Naive thymus-derived CD8-positive, alpha-beta T cell (primary cell): ENCODE measurements around the gene TNKS2. TPM values are rescaled to one million over a fixed set of nuclear protein-coding genes. Genes with fewer than 3 reads are reported as not detected.
A peak's percentile ranks its signal among the peaks of the same experiment; 100 is the strongest.

ENCODE experiments used
- ATAC-seq, 2 donors: fragments of 150-1000 bp; cut with Tn5 transposase in 1 of 2; sonication (Bioruptor Pico), chemical (Tn5 transposase) in 1 of 2; 1 replicate in 1 of 2; 2 replicates in 1 of 2; pipeline ENCODE4 v1.10.0; 2021; ENCODE audit warnings: mild to moderate bottlenecking in 2 of 2, moderate library complexity in 2 of 2
- POLR2A ChIA-PET: fragments of 350-600 bp; sonication (Branson Sonifier 250); formaldehyde crosslinking; loops from one replicate; lab custom pipeline; 2021; ENCODE audit warnings: antibody characterized with exemption; lab: Charles Lee
- DNase-seq, 10 donors: peaks; one replicate each; pipeline versions ENCODE4 v3.0.0 to v3.0.0-alpha.2; 2020 to 2022
- H3K27ac Mint-ChIP-seq, 10 donors: one replicate each; pipeline ENCODE4 v1.8.0; 2020 to 2022; ENCODE audit warnings: mild to moderate bottlenecking in 10 of 10, mixed read lengths in 10 of 10, moderate library complexity in 4 of 10, inconsistent platforms in 1 of 10
- H3K27me3 Mint-ChIP-seq, 5 donors: one replicate each; pipeline ENCODE4 v1.8.0; 2021 to 2022; ENCODE audit warnings: mixed read lengths in 5 of 5
- H3K36me3 Mint-ChIP-seq, 3 donors: one replicate each; pipeline ENCODE4 v1.8.0; 2020 to 2022; ENCODE audit warnings: mixed read lengths in 3 of 3, mild to moderate bottlenecking in 2 of 3, inconsistent platforms in 1 of 3
- H3K4me1 Mint-ChIP-seq, 4 donors: one replicate each; pipeline ENCODE4 v1.8.0; 2021 to 2022; ENCODE audit warnings: mixed read lengths in 4 of 4
- H3K4me3 Mint-ChIP-seq, 10 donors: one replicate each; pipeline ENCODE4 v1.8.0; 2020 to 2022; ENCODE audit warnings: mild to moderate bottlenecking in 10 of 10, mixed read lengths in 10 of 10, moderate library complexity in 6 of 10, inconsistent platforms in 1 of 10
- H3K9me3 Mint-ChIP-seq, 9 donors: one replicate each; pipeline ENCODE4 v1.8.0; 2020 to 2022; ENCODE audit warnings: mixed read lengths in 9 of 9, mild to moderate bottlenecking in 3 of 9, inconsistent platforms in 1 of 9, moderate library complexity in 1 of 9
- polyA plus RNA-seq, 3 donors: library from polyadenylated mRNA; unstranded; fragments of 300-500 nt; fragmentation: Illumina TruSeq; gene quantifications; one replicate each; pipeline ENCODE4 v1.2.3, GENCODE V29; 2021
- total RNA-seq, 8 experiments: library from RNA in 2 of 8; stranded (reverse) in 2 of 8; gene quantifications; one replicate each; pipeline ENCODE4 v1.2.3 and lab custom pipeline; 2021 to 2026

The TNKS2 gene
- total and polyA plus RNA-seq, 5 experiments from 2014 or later, result 15.2 to 57.7 (median 25.4) TPM

DNA sequence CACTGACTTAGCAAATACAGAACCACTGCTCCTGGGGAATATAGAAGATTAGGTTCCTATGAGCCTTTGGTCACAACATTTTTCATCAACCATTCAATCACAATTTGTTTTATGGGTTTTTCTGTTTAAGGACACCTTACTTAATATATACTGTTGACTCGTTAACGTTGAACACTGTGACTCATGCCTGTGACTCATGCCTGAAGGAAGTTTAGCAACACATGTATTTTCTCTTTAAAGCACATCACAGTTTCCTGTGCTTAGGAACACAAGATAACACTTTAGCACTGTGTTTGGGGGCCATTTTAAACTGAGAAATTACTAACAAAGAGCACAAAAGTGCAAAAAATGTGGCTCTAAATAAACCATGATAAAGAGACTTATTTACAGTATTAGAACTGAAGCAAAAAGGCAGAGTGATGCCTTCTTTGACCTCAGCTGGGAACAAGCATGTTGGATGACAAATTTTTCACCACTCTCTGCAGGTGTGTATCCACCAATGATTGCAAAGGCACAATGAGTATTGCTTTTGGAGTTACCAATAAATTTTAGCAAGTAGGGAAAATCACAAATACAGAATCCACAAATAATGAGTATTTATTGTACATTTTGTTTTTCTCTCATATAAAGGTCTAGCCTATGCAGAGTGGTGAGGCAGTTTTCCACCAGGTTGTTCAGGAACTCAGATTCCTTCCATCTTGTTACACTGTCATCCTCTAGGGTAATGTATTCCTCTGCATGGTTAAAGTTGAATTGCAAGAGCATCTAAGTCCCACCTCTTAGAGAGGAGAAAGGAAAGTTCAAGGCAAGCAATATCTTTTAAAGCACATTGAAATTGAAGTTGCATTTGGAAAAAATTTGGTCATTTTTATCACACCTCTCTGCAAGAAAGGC lies 103.8 kb downstream of the TNKS2 start:
- peak in 4 of 10 donors; percentile 19 to 68 (median 38) for DNase-seq
- Mint-ChIP-seq H3K36me3 (peaks cover 0 to 3% (median 0%) of the 10 kb centered on the region in 3 donors), H3K27ac (peak overlapping the region in 6 of 10 donors; percentile 17 to 97 (median 78)), H3K4me1 (peaks cover 5 to 23% (median 19%) of the 10 kb centered on the region in 4 donors), H3K9me3 (no peaks in the 10 kb centered on the region), H3K4me3 (peak overlapping the region in 3 of 10 donors; percentile 5 to 67 (median 35)), H3K27me3 (peaks cover 0 to 9% (median 5%) of the 10 kb centered on the region in 5 donors)
- POLR2A ChIA-PET, result interaction anchor here (0.6 kb wide), 1 partner anchor 11 kb away, joined by 4 read pairs; no protein-coding TSS in a partner anchor
- ATAC-seq, result peak; percentile 99

- ATAC-seq (no peak), DNase-seq (no peak)
- H3K36me3 Mint-ChIP-seq, result peaks cover 0 to 3% (median 0%) of the 10 kb centered on the region in 3 donors
- POLR2A ChIA-PET, result interaction anchor here (0.7 to 2.6 kb wide), 3 partner anchors 16 to 1593 kb away, joined by 4 to 51 read pairs (median 38); partner anchors contain the start of genes BTAF1 and TNKS2
- peaks cover 10 to 31% (median 26%) of the 10 kb centered on the region in 4 donors for H3K4me1 Mint-ChIP-seq
- peak overlapping the region in 8 of 10 donors; percentile 29 to 94 (median 88) for H3K27ac Mint-ChIP-seq
- no peaks in the 10 kb centered on the region for H3K27me3 Mint-ChIP-seq
- no peaks in the 10 kb centered on the region for H3K9me3 Mint-ChIP-seq
- H3K4me3 Mint-ChIP-seq, result peak overlapping the region; percentile 82 to 94 (median 90)
Measured at GRCh38 chr10:91907033-91907594, 108.9 kb downstream of the TNKS2 start.

DNA sequence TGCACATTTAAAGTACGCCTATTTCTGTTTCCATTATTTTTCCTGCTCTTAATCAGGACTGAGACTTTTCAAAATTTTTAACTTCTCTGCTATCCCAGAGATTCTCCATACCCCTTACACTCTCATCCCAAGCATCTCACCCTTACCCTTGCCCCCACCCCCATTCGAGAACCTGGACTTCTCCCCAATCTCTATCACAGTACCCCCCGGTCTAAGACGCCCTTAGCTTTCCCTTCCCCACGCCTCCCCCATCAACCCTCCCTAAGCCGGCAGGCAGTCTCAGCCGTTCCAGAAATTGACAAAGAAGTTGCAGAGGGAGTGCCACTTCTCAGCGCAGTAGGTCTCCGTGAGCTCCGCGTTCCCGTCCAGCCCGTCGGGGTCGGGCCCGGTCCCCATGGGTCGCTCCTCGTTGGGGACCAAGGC lies 109.7 kb downstream of the TNKS2 start:
- Mint-ChIP-seq H3K4me3 (peak overlapping the region; percentile 82 to 94 (median 90)), H3K36me3 (peaks cover 0 to 3% (median 0%) of the 10 kb centered on the region in 3 donors), H3K27me3 (peaks cover 0 to 2% (median 0%) of the 10 kb centered on the region in 5 donors), H3K4me1 (peaks cover 8 to 28% (median 21%) of the 10 kb centered on the region in 4 donors), H3K9me3 (no peaks in the 10 kb centered on the region), H3K27ac (peak overlapping the region; percentile 81 to 94 (median 90))
- POLR2A ChIA-PET, result interaction anchor here (0.6 to 2.6 kb wide), 12 partner anchors 8 to 1592 kb away, joined by 3 to 51 read pairs (median 4); partner anchors contain the start of genes BTAF1, HECTD2 and TNKS2
- DNase-seq (no peak), ATAC-seq (no peak)

- Mint-ChIP-seq H3K9me3 (no peaks in the 10 kb centered on the region), H3K27ac (peak overlapping the region; percentile 90 to 96 (median 93)), H3K36me3 (peaks cover 0 to 3% (median 0%) of the 10 kb centered on the region in 3 donors), H3K4me3 (peak overlapping the region; percentile 85 to 97 (median 92)), H3K4me1 (peaks cover 8 to 28% (median 21%) of the 10 kb centered on the region in 4 donors), H3K27me3 (peaks cover 0 to 6% (median 0%) of the 10 kb centered on the region in 5 donors)
- DNase-seq, result peak; percentile 44 to 84 (median 69)
- peak; percentile 82 to 86 for ATAC-seq
- POLR2A ChIA-PET, result interaction anchor here (0.6 to 2.6 kb wide), 13 partner anchors 9 to 747 kb away, joined by 3 to 51 read pairs (median 4); partner anchors contain the start of genes BTAF1, HECTD2 and TNKS2
Measured at GRCh38 chr10:91908337-91909116, 110.3 kb downstream of the TNKS2 start.

DNA sequence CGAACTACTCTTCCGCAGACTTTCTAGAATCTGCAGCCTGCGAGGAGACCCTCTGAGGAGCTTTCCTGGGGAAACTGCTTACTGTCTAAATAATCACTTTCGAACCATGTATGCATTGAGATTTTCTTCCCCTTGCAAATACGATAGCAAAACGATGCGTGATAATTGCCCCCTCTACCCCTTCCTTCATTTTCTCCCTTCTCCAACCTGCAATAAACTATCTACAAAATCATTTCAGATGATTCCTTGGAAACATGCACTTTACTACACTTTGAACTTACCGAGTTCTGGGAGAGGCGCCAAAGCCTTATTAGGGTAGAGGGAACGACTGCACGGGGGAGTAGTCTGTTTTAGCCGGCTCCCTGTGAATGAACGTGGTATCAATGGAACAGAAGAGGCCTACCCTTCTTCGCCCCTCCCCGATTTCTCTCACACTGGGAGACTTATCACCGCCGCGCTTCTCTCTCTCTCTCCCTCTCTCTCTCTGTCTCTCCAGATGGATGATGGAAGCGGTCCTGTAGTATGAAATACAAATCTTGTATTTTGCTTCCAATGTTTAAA lies 111.0 kb downstream of the TNKS2 start, which contains the start of gene FGFBP3:
TSS of gene FGFBP3 (minus strand) at position 370 of the 561 bp plus-strand sequence. CDS start 517 bp downstream, outside the sequence.
- no peaks in the 10 kb centered on the region for H3K9me3 Mint-ChIP-seq
- ATAC-seq (peak; percentile 18 to 27), DNase-seq (peak in 3 of 10 donors; percentile 18 to 29 (median 26))
- peak within 1 kb of the TSS; percentile 85 to 97 (median 92) for H3K4me3 Mint-ChIP-seq
- peaks cover 8 to 28% (median 21%) of the 10 kb centered on the region in 4 donors for H3K4me1 Mint-ChIP-seq
- H3K36me3 Mint-ChIP-seq, result peaks cover 0 to 3% (median 0%) of the 10 kb centered on the region in 3 donors
- peaks cover 0 to 11% (median 0%) of the 10 kb centered on the region in 5 donors for H3K27me3 Mint-ChIP-seq
- peak within 1 kb of the TSS; percentile 53 to 96 (median 92) for H3K27ac Mint-ChIP-seq
- POLR2A ChIA-PET, result interaction anchor here (0.8 to 2.6 kb wide), 9 partner anchors 10 to 499 kb away, joined by 3 to 51 read pairs (median 6); partner anchors contain the start of genes BTAF1, HECTD2 and TNKS2

GRCh38 chr10:91910467-91910866 lies 112.2 kb downstream of the TNKS2 start:
- Mint-ChIP-seq H3K27me3 (peaks cover 0 to 17% (median under 1%) of the 10 kb centered on the region in 5 donors), H3K27ac (no peak overlapping the region), H3K36me3 (peaks cover 0 to under 1% (median 0%) of the 10 kb centered on the region in 3 donors), H3K4me1 (peaks cover 8 to 28% (median 21%) of the 10 kb centered on the region in 4 donors), H3K9me3 (no peaks in the 10 kb centered on the region), H3K4me3 (no peak overlapping the region)
- DNase-seq (no peak), ATAC-seq (no peak)
- POLR2A ChIA-PET, result interaction anchor here (0.6 kb wide), 1 partner anchor 618 kb away, joined by 4 read pairs; no protein-coding TSS in a partner anchor

Other genes with a start within 250 kb of the TNKS2 start
- gene PPP1R3C, start 165.4 kb upstream of the TNKS2 start, total RNA-seq, result not detected
- gene PPP1R3C, start 165.4 kb upstream of the TNKS2 start, polyA plus RNA-seq, result not detected
- gene FGFBP3, start 111.1 kb downstream of the TNKS2 start, total RNA-seq, result 10 to 100 TPM in 1 of 2 experiments, 1 to 10 TPM in 1; 9.4 to 10.2 TPM
- gene FGFBP3, start 111.1 kb downstream of the TNKS2 start, polyA plus RNA-seq, result 1 to 10 TPM; 2.5 to 4.0 (median 2.7) TPM
- 10 to 100 TPM; 81.6 to 82.7 TPM for gene BTAF1, start 125.3 kb downstream of the TNKS2 start, total RNA-seq
- gene BTAF1, start 125.3 kb downstream of the TNKS2 start, polyA plus RNA-seq, result 1 to 10 TPM; 7.9 to 9.1 (median 8.6) TPM